Right atrium auricular region (tissue), 2 donors: Measurements from ENCODE around the gene FAM217A. TPM values are rescaled to one million over a fixed set of nuclear protein-coding genes. Genes with fewer than 3 reads are reported as not detected.
"Not testable (repeated sequence)": the region's sequence is repeated elsewhere in the genome, so short reads cannot be mapped to it uniquely, and the experiment has no call there.

Source experiments
- DNase-seq: peaks from one replicate; pipeline ENCODE4 v3.0.0-alpha.2; 2019; ENCODE audit warnings: low spot score
- H3K27ac ChIP-seq, 2 donors: fragments of 200-600 bp; sonication (generic); 1 replicate in 1 of 2; 2 replicates in 1 of 2; pipeline ENCODE4 v1.5.1; 2016 to 2019
- H3K27me3 ChIP-seq, 2 donors: fragments of 200-600 bp; sonication (generic); one replicate each; pipeline versions ENCODE4 v1.5.1 to v1.6.0; 2017 to 2019
- H3K36me3 ChIP-seq: fragments of 200-600 bp; sonication (generic); one replicate; pipeline ENCODE4 v1.5.1; 2016
- H3K4me1 ChIP-seq, 2 donors: fragments of 200-600 bp; sonication (generic); one replicate each; pipeline versions ENCODE4 v1.5.1 to v1.6.0; 2017 to 2019
- H3K4me3 ChIP-seq, 2 donors: fragments of 200-600 bp; sonication (generic); 1 replicate in 1 of 2; 2 replicates in 1 of 2; pipeline ENCODE4 v1.5.1; 2017 to 2019; ENCODE audit warnings: mild to moderate bottlenecking in 1 of 2, moderate library complexity in 1 of 2
- H3K9me3 ChIP-seq, 2 donors: fragments of 200-600 bp; sonication (generic); one replicate each; pipeline ENCODE4 v1.5.1; 2019
- total RNA-seq, 2 donors: library from RNA; depleted of rRNA; stranded (reverse); fragments of >200 nt; gene quantifications; one replicate each; pipeline ENCODE4 v1.1.0, GENCODE V29; 2016
- TF ChIP-seq, protein P1 (sequence below), 2 donors: fragments of 200-600 bp; sonication (generic); IDR thresholded peaks; one replicate each; pipeline ENCODE4 v1.5.1; 2019; ENCODE audit warnings: antibody characterized with exemption in 2 of 2

The FAM217A gene
- total RNA-seq, 2 donors from 2014 or later: not detected

DNA sequence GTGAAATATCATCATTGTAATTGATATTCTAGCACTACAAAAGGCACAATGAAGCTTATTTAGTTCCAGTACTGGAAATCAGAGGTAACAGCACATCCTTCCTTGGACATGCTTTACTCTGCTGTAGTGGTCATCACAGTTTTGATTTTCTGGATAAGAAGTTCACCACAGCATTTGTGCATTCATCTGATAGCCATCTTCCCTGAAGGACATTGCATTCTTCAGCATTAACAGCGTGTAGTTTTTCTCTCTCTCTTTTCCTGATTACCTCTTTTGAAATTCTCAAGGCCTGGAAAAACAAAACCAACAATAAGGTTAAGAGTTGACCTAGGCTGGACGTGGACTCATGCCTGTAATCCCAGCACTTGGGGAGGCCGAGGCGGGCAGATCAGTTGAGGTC is 36.8 kb upstream of the FAM217A start:
- TF ChIP-seq, protein P1, sequence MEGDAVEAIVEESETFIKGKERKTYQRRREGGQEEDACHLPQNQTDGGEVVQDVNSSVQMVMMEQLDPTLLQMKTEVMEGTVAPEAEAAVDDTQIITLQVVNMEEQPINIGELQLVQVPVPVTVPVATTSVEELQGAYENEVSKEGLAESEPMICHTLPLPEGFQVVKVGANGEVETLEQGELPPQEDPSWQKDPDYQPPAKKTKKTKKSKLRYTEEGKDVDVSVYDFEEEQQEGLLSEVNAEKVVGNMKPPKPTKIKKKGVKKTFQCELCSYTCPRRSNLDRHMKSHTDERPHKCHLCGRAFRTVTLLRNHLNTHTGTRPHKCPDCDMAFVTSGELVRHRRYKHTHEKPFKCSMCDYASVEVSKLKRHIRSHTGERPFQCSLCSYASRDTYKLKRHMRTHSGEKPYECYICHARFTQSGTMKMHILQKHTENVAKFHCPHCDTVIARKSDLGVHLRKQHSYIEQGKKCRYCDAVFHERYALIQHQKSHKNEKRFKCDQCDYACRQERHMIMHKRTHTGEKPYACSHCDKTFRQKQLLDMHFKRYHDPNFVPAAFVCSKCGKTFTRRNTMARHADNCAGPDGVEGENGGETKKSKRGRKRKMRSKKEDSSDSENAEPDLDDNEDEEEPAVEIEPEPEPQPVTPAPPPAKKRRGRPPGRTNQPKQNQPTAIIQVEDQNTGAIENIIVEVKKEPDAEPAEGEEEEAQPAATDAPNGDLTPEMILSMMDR (IDR thresholded peaks at IDR 0.05): no peak
- Histone ChIP-seq H3K27me3 (no peaks in the 10 kb centered on the region), H3K9me3 (peaks cover 0 to 12% of the 10 kb centered on the region in 2 donors), H3K4me1 (no peaks in the 10 kb centered on the region), H3K27ac (no peak overlapping the region), H3K36me3 (peaks cover 61% of the 10 kb centered on the region), H3K4me3 (no peak overlapping the region)
- no peak for DNase-seq

DNA sequence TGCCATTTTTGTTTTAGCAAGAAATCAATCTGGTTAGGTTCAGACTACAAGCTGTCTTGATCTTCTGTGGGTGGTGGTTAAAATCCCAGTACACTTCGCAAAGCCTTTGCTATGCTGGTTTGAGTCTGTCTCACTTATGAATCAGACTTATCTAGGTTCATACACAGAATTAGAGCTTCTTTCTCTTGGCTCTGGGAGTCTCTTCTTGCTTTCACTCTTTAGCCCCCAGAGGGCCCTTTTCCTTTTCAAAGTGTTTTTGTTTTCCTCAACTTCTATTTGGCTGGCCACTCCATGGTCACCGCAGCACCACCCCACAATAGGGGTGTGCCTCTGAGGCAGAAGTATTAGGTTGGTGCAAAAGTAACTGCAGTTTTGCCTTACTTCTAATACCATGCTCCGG is 35.2 kb upstream of the FAM217A start:
- Histone ChIP-seq H3K4me3 (no peak overlapping the region), H3K9me3 (peaks cover 0 to 12% of the 10 kb centered on the region in 2 donors), H3K27me3 (no peaks in the 10 kb centered on the region), H3K4me1 (peaks cover 0 to 7% of the 10 kb centered on the region in 2 donors), H3K36me3 (peaks cover 45% of the 10 kb centered on the region), H3K27ac (no peak overlapping the region)
- DNase-seq: no peak
- TF ChIP-seq, protein P1 (IDR thresholded peaks at IDR 0.05): no peak

DNA sequence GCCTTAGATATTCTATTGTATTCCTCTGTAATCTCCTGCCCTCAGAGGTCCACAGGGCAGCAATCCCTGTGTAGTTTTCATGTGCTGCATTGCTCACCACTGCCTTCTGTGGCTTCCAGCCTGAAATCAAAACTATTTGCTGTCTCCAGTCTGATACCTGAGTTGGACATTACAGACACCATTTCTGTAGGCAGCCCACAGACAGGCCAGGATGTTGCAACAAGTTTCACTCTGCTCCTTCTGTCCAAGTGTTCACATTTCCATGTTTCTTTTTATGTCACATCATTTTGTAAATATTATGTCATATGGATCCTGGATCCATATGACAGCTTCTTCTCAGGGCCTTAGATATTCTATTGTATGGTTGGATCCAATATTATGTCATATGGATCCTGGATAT is 34.7 kb upstream of the FAM217A start:
- H3K36me3 ChIP-seq: peaks cover 40% of the 10 kb centered on the region
- no peak overlapping the region for H3K4me3 ChIP-seq
- DNase-seq: no peak
- TF ChIP-seq, protein P1 (IDR thresholded peaks at IDR 0.05): no peak
- H3K27me3 ChIP-seq: no peaks in the 10 kb centered on the region
- peaks cover 0 to 7% of the 10 kb centered on the region in 2 donors for H3K4me1 ChIP-seq
- no peak overlapping the region for H3K27ac ChIP-seq
- peaks cover 0 to 12% of the 10 kb centered on the region in 2 donors for H3K9me3 ChIP-seq

DNA sequence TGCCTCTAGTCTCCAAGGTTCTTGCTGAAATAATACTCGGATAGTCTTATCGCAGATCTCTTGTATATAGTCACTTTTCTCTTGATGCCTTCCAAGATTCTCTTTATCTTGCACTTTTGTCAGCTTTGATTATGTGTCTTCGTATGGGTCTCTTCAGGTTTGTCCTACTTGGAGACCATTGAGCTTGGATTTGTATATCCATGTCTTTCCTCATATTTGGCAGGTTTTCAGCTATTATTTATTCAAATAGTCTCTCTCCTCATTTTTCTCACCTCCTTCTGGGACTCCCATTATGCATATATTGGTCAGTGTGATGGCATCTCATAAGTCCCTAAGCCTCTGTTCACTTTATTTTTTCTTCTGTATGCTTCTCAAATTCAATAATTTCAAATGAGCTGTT is 33.4 kb upstream of the FAM217A start:
- TF ChIP-seq, protein P1 (IDR thresholded peaks at IDR 0.05): no peak
- Histone ChIP-seq H3K4me1 (peaks cover 0 to 7% of the 10 kb centered on the region in 2 donors), H3K27me3 (no peaks in the 10 kb centered on the region), H3K27ac (no peak overlapping the region), H3K36me3 (peaks cover 27% of the 10 kb centered on the region), H3K4me3 (no peak overlapping the region), H3K9me3 (peaks cover 0 to 12% of the 10 kb centered on the region in 2 donors)
- DNase-seq: no peak

DNA sequence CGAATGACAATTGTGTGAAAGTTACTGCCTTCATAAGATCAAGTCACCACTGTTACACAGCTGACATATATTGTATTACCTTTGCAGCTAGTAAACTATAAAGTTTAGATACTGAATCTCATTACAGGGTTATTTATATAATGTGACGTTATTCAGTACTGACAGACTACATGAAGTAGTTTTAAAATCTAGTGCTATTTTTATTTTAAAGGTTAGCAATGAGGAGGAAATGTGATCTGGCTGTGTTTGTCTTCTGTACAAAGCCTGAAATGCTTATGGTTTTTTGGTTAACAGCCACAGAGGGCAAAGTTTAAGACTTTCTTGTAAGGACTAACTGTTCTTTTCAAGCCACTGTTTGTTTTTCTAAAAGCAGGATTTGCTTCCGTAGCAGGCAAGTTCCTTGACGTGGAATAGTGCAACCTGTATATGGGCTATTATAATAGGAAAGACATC is 30.5 kb upstream of the FAM217A start:
- H3K36me3 ChIP-seq, H3K27me3 ChIP-seq, H3K4me1 ChIP-seq, H3K4me3 ChIP-seq, DNase-seq: not testable (repeated sequence)
- peaks cover 0 to 12% of the 10 kb centered on the region in 2 donors for H3K9me3 ChIP-seq
- peak overlapping the region; percentile 34 to 50 for H3K27ac ChIP-seq

DNA sequence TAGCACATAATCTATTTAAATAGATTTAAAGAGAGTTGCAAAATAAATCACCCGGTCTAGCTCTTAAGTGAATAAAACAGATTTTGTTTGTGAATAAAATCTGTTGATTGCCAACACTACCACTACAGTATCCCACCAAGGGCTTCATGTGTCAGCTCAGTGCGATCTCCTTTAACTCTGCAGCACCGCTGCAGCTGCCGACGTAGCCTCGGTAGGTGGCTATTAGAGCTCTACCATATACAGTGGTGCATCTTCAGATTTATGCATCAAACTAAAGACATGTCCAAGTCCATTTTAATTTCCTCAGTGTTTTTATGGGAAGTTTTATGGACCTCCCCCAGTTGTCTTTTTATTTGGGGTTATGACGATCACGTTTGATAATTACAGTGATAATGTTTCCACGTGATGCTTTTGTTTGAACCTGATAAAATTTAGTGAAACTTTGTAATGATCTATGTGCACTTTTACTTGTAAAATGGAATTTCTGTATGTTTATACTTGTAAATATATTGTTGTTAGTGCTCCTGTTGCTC is 29.7 kb upstream of the FAM217A start:
- Histone ChIP-seq H3K27me3 (no peaks in the 10 kb centered on the region), H3K27ac (peak overlapping the region in 1 of 2 donors; percentile 34), H3K9me3 (peaks cover 0 to 12% of the 10 kb centered on the region in 2 donors), H3K36me3 (no peaks in the 10 kb centered on the region), H3K4me3 (no peak overlapping the region), H3K4me1 (peaks cover 0 to 7% of the 10 kb centered on the region in 2 donors)
- DNase-seq: no peak
- TF ChIP-seq, protein P1 (IDR thresholded peaks at IDR 0.05): no peak
